GM12875 (cell line): ENCODE measurements around the gene RDH12.

Experiments
- H3K4me3 ChIP-seq: one replicate; pipeline ENCODE4 v1.5.1; 2011; ENCODE audit warnings: low read depth, low read length, control low read depth
- CTCF ChIP-seq: IDR thresholded peaks from 2 replicates; pipeline ENCODE4 v1.5.1; 2011; ENCODE audit warnings: low read depth, mild to moderate bottlenecking, control low read depth, inconsistent platforms, low read length, moderate library complexity, borderline replicate concordance; ENCODE audit not compliant: insufficient read depth

The RDH12 gene

DNA sequence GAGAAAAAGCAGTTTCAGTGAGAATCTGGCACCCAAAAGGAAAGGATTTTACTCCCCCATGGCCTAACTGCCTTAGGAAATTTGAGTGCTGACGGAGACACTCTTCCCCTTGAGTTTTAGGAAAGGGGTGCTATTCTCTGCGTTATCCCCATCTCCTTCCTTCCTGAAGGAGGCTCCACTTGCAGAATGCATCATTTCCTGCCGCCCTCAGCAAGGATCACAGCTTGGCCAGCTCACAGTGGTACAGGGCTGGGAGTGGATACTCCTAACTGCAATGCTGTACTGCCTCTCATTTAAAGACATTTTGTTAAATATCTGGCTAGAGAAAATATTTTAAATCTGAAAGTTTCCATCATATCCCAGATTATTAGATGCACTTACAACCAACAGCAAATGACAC, 33.0 kb downstream of the RDH12 start:
- no peak overlapping the region for H3K4me3 ChIP-seq
- no peak for TF ChIP-seq CTCF

- no peak overlapping the region for H3K4me3 ChIP-seq
- no peak for TF ChIP-seq CTCF
Observed at GRCh38 chr14:67735336-67736147, 33.9 kb downstream of the RDH12 start.

- TF ChIP-seq CTCF = no peak
- no peak overlapping the region for H3K4me3 ChIP-seq
Observed at GRCh38 chr14:67736771-67737170, 35.1 kb downstream of the RDH12 start.

DNA sequence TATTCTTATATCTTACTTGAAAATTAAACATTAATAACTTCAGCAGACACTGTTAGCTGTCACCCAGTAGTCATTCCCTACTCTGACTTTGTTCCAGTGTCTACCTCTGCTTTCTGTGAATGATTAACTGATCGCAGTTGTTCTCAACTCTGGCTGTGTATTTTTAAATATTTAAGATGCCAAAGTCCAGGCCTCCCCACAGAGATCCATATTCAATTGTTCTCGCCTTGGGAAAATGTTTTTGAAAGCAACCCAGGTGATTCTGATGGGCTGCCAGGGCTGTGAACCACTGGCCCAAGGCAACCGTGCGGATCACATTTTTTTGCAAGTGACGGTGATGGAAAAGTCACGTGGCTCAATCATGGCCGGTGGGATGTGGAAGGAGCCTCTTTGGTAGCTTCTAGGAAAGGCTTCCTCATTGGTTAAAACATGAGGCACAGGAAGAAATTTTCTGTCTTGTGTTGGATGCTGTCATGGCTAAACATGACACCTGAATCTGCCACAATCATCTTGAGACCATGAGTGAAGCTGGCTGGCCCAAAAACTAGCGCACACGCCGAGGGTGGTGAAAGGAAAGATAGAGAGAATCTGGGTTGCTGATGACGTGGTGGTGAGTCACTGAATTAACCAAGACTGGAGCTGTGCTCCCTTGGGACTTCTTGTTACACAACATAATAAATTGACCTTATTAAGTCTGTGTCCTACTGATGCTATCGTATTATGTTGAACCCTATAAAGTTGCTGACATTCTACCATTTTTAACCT, 37.2 kb downstream of the RDH12 start:
- no peak overlapping the region for H3K4me3 ChIP-seq
- TF ChIP-seq CTCF = no peak

DNA sequence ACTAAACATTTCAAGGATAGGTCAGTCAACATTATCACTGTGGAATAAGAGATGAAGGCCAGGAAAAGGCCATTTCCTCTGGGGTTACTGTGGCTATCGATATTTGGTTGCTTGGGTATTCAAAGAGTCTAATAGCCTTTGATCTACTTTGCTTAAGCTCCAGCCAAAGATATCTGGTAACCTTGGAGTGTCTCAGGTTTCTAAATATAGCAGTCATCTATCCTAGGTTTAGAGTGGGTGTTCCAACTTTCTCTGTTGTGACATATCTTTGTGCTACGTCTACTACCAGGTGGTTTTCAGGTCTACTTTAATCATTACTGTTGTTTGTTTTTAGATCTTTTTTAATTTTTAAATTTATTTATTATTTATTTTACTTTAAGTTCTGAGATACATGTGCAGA, 42.4 kb downstream of the RDH12 start:
- H3K4me3 ChIP-seq = no peak overlapping the region
- no peak for TF ChIP-seq CTCF

DNA sequence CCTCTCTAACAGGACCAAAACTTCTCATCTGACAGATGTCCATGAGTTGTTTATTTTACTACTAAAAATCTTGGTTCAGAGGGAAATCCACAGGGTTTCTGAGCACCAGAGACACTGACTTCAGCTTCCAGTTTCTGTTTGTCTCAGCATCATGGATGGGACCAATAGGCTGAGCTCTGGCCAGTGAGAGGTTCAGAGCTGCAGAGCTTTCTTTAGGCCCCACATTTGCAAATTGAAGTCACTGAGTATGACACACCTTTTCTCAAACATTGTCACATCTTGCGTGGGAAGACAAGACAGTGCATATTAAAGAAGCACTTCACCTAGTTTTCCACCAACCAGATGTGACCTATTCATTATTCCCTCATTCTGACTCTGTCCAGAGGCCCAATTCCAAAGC, 45.2 kb downstream of the RDH12 start:
- TF ChIP-seq CTCF = no peak
- no peak overlapping the region for H3K4me3 ChIP-seq

GRCh38 chr14:67748312-67748711, 46.6 kb downstream of the RDH12 start:
- no peak for TF ChIP-seq CTCF
- no peak overlapping the region for H3K4me3 ChIP-seq
